ENCODE measurements around the gene FAM50B.

The FAM50B gene

GRCh38 chr6:3805448-3806123, 43.6 kb upstream of the FAM50B start:
- H3K9me3 ChIP-seq (ENCODE audit: control insufficient read depth, insufficient read depth, low read length): no peaks in the 10 kb centered on the region
- H3K36me3 ChIP-seq (ENCODE audit: control insufficient read depth, low read length): no peaks in the 10 kb centered on the region
- no peak overlapping the region for H3K4me3 ChIP-seq (ENCODE audit: low read length)
- H3K79me2 ChIP-seq (ENCODE audit: control insufficient read depth, low read length): no peaks in the 10 kb centered on the region
- TF ChIP-seq CTCF (IDR thresholded peaks at IDR 0.05; ENCODE audit: low read depth, low read length, poor library complexity, severe bottlenecking) (no peak), EZH2phosphoT487 (IDR thresholded peaks at IDR 0.05; ENCODE audit: borderline replicate concordance, low read length) (no peak)
- H3K4me2 ChIP-seq (ENCODE audit: low read length): no peak overlapping the region
- H3F3A ChIP-seq (ENCODE audit: control insufficient read depth, insufficient read depth): no peaks in the 10 kb centered on the region
- H3K4me1 ChIP-seq (ENCODE audit: control insufficient read depth, low read length): peaks cover 7% of the 10 kb centered on the region
- H3K9me2 ChIP-seq (replicated peaks; ENCODE audit: control insufficient read depth, low read length): no peaks in the 10 kb centered on the region
- no peaks in the 10 kb centered on the region for H4K20me1 ChIP-seq (ENCODE audit: control insufficient read depth, insufficient read depth, low read depth, low read length)
- peaks cover 20% of the 10 kb centered on the region for H3K27me3 ChIP-seq (ENCODE audit: control insufficient read depth, low read length)
- no peak overlapping the region for H3K27ac ChIP-seq (ENCODE audit: low read depth, low read length)

DNA sequence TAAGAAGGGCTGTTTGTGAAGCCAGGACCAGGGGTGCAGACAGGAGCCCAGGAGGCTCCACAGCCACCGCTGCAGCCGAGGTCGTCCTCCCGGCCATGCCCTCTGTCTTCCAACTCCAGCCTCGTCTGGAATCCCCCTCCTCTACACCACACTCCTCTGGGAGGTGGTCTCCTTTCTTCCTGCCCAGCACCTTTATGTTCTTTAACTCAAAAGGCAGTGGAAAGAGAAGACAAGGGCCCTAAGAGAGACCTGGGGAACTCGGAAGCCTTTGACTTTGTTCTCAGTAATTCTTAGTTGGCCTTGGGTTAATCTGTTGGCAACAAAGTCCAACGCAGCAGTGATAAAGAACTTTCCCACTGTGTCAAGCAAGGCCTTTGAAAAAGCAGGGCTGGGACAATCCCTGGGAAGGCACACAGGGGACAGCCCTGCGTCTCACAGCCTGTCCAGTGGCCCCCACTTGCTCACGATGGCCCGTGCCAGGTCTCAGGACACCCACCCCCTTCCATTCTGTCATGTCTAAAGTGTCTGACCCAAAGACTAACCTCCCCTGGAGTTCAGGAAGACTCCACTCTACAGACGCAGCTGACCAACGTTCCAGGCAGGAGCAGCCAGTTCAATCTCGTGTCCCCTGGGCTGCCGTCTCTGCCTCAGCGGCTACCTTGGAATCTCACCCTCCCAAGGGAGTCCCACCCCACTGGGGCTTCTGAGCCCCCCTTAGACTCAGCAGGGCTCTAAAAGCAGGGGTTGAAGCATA, 42.8 kb upstream of the FAM50B start:
- no peaks in the 10 kb centered on the region for H3F3A ChIP-seq (ENCODE audit: control insufficient read depth, insufficient read depth)
- H3K79me2 ChIP-seq (ENCODE audit: control insufficient read depth, low read length): no peaks in the 10 kb centered on the region
- H3K4me1 ChIP-seq (ENCODE audit: control insufficient read depth, low read length): no peaks in the 10 kb centered on the region
- no peak overlapping the region for H3K4me3 ChIP-seq (ENCODE audit: low read length)
- H3K27ac ChIP-seq (ENCODE audit: low read depth, low read length): no peak overlapping the region
- TF ChIP-seq EZH2phosphoT487 (IDR thresholded peaks at IDR 0.05; ENCODE audit: borderline replicate concordance, low read length) (no peak), CTCF (IDR thresholded peaks at IDR 0.05; ENCODE audit: low read depth, low read length, poor library complexity, severe bottlenecking) (no peak)
- no peaks in the 10 kb centered on the region for H3K36me3 ChIP-seq (ENCODE audit: control insufficient read depth, low read length)
- no peak overlapping the region for H3K4me2 ChIP-seq (ENCODE audit: low read length)
- peaks cover 13% of the 10 kb centered on the region for H3K27me3 ChIP-seq (ENCODE audit: control insufficient read depth, low read length)
- H3K9me3 ChIP-seq (ENCODE audit: control insufficient read depth, insufficient read depth, low read length): no peaks in the 10 kb centered on the region
- no peaks in the 10 kb centered on the region for H3K9me2 ChIP-seq (replicated peaks; ENCODE audit: control insufficient read depth, low read length)
- H4K20me1 ChIP-seq (ENCODE audit: control insufficient read depth, insufficient read depth, low read depth, low read length): no peaks in the 10 kb centered on the region

DNA sequence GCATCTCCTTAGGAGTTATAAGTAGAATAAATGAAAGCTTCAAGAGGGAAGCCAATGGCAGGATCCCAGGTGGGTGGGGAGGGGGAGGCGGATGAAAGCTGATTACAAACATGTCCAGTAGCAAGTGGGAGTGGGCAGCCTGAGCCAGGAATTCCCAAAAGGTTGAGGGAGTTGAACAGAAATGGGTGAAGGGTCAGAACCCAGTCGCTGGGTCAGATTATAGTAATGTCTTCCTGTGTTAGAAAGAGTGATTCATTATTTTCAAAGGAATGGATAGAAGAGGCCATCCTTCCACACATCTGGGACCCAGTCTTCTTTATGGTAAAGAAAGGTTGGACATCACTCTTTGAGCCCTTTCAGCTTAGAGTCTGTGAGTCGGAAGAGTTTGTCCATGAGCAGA, 41.0 kb upstream of the FAM50B start:
- H3K4me1 ChIP-seq (ENCODE audit: control insufficient read depth, low read length): peaks cover 10% of the 10 kb centered on the region
- no peak overlapping the region for H3K4me2 ChIP-seq (ENCODE audit: low read length)

More for the DNA sequence above, 41.0 kb upstream of the FAM50B start:
- H3K27me3 ChIP-seq (ENCODE audit: control insufficient read depth, low read length): peaks cover 7% of the 10 kb centered on the region; the same call in 1 of the 2 replicates
- no peaks in the 10 kb centered on the region for H3K9me2 ChIP-seq (replicated peaks; ENCODE audit: control insufficient read depth, low read length)
- no peaks in the 10 kb centered on the region for H4K20me1 ChIP-seq (ENCODE audit: control insufficient read depth, insufficient read depth, low read depth, low read length)
- H3K36me3 ChIP-seq (ENCODE audit: control insufficient read depth, low read length): no peaks in the 10 kb centered on the region
- no peaks in the 10 kb centered on the region for H3F3A ChIP-seq (ENCODE audit: control insufficient read depth, insufficient read depth)
- TF ChIP-seq EZH2phosphoT487 (IDR thresholded peaks at IDR 0.05; ENCODE audit: borderline replicate concordance, low read length) (no peak), CTCF (IDR thresholded peaks at IDR 0.05; ENCODE audit: low read depth, low read length, poor library complexity, severe bottlenecking) (no peak)
- H3K79me2 ChIP-seq (ENCODE audit: control insufficient read depth, low read length): no peaks in the 10 kb centered on the region
- H3K4me3 ChIP-seq (ENCODE audit: low read length): no peak overlapping the region
- no peaks in the 10 kb centered on the region for H3K9me3 ChIP-seq (ENCODE audit: control insufficient read depth, insufficient read depth, low read length)
- H3K27ac ChIP-seq (ENCODE audit: low read depth, low read length): no peak overlapping the region
